ENCODE results near the gene EMP1.
"Not testable (repeated sequence)": the region's sequence is repeated elsewhere in the genome, so short reads cannot be mapped to it uniquely, and the experiment has no call there.

The EMP1 gene

GRCh38 chr12:13259625-13260024, 63.1 kb downstream of the EMP1 start:
- not testable (repeated sequence) for DNase-seq

GRCh38 chr12:13267826-13268225, 71.3 kb downstream of the EMP1 start:
- not testable (repeated sequence) for DNase-seq

DNA sequence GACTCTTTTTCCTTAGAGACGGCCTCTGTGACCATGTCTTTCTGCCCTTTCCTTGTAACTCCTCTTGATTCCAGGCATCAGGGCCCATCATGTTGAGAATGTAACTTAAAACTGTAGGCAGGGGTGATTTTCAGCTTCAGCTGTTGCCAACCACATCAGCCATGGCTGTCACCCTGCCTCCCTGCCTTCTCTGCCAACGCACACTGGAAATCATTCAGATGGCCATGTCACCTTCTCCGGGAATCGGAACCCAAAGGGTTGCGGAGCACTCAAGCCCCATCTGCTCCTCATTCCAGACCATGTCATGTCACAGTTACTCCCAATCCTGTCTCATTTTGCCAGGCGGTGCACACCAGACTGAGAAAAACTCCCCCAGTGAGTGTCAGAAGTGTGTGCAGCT, 72.1 kb downstream of the EMP1 start:
- no peak for DNase-seq

All from stimulated activated naive CD4-positive, alpha-beta T cell (primary cell).